RWPE2 (cell line): Measurements from ENCODE around the gene GANC.

Experiments
- ATAC-seq: fragments of 200-7000 bp; cut with Tn5 transposase; 3 replicates; pipeline ENCODE4 v1.9.1; 2021; ENCODE audit warnings: low read depth
- DNase-seq: peaks from one replicate; pipeline ENCODE4 v3.0.0-alpha.2; 2020; ENCODE audit warnings: low spot score
- H3K27ac ChIP-seq: fragments of 450-650 bp; 2 replicates; pipeline ENCODE4 v1.5.1; 2017; ENCODE audit warnings: mild to moderate bottlenecking; ENCODE audit not compliant: poor library complexity, severe bottlenecking
- H3K27me3 ChIP-seq: fragments of 250-450 bp; sonication (Bioruptor Pico); 2 replicates; pipeline ENCODE4 v1.5.1; 2021; ENCODE audit warnings: mild to moderate bottlenecking, moderate library complexity; ENCODE audit not compliant: insufficient read depth, poor library complexity, severe bottlenecking
- H3K36me3 ChIP-seq: fragments of 250-450 bp; sonication (Bioruptor Pico); 2 replicates; pipeline ENCODE4 v1.5.1; 2020; ENCODE audit warnings: low read depth, mild to moderate bottlenecking, moderate library complexity
- H3K4me1 ChIP-seq: fragments of 250-450 bp; sonication (Bioruptor Pico); 2 replicates; pipeline ENCODE4 v1.5.1; 2021; ENCODE audit warnings: mild to moderate bottlenecking, moderate library complexity; ENCODE audit not compliant: insufficient read depth, poor library complexity, severe bottlenecking
- H3K4me3 ChIP-seq: fragments of 250-450 bp; sonication (Bioruptor Pico); 2 replicates; pipeline ENCODE4 v1.5.1; 2021; ENCODE audit warnings: mild to moderate bottlenecking, moderate library complexity; ENCODE audit not compliant: severe bottlenecking
- H3K9me3 ChIP-seq: fragments of 250-450 bp; sonication (Bioruptor Pico); 2 replicates; pipeline ENCODE4 v1.5.1; 2021; ENCODE audit warnings: mild to moderate bottlenecking, moderate library complexity; ENCODE audit not compliant: severe bottlenecking
- TF ChIP-seq, protein P1 (sequence below): fragments of 450-650 bp; IDR thresholded peaks from one replicate; pipeline ENCODE4 v1.5.1; 2017; ENCODE audit warnings: mild to moderate bottlenecking, moderate library complexity; ENCODE audit not compliant: poor library complexity, severe bottlenecking

GANC gene

DNA sequence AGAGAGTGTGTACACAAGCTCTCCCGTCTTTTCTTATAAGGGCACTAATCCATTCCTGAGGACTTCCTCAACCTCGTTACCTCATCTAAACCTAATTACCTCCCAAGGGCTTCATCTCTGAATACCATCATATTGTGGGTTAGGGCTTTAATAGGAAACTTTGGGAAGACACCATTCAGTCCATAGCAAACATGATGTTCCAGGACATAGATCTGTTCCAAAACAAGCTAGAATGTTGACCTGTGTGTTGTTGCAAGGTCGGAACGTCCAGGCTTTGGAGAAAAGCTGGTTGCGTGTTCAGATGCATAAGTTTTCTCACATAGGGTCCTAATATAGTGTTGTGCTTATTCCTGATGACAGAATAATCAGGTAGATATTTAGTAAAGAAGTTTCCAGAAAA lies 9.9 kb downstream of the GANC start:
- H3K9me3 ChIP-seq, result no peaks in the 10 kb centered on the region
- ATAC-seq, result no peak
- no peaks in the 10 kb centered on the region for H3K27me3 ChIP-seq
- H3K4me1 ChIP-seq, result no peaks in the 10 kb centered on the region
- TF ChIP-seq, protein P1, sequence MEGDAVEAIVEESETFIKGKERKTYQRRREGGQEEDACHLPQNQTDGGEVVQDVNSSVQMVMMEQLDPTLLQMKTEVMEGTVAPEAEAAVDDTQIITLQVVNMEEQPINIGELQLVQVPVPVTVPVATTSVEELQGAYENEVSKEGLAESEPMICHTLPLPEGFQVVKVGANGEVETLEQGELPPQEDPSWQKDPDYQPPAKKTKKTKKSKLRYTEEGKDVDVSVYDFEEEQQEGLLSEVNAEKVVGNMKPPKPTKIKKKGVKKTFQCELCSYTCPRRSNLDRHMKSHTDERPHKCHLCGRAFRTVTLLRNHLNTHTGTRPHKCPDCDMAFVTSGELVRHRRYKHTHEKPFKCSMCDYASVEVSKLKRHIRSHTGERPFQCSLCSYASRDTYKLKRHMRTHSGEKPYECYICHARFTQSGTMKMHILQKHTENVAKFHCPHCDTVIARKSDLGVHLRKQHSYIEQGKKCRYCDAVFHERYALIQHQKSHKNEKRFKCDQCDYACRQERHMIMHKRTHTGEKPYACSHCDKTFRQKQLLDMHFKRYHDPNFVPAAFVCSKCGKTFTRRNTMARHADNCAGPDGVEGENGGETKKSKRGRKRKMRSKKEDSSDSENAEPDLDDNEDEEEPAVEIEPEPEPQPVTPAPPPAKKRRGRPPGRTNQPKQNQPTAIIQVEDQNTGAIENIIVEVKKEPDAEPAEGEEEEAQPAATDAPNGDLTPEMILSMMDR, result no peak
- DNase-seq, result no peak
- no peak overlapping the region for H3K27ac ChIP-seq
- peaks cover 46% of the 10 kb centered on the region for H3K36me3 ChIP-seq
- no peak overlapping the region for H3K4me3 ChIP-seq

DNA sequence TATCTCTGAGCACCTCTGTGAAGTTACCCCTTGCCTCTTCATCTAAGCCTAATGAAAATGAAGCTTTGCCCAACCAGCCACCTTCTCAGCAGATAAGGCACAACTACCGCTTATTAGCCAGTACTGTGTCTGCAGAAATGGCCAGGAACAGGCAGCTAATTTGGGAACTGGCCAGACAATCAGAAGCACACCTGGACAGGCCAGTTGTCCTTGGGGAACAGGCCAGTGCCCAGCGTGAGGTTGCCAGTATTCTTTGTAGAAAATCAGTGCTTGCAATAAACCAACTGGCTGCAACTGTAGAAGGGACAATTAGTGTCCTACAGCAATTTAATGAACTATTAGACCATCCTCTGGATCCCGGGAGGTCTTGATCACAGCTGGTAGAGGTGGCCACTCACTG lies 10.7 kb downstream of the GANC start:
- Histone ChIP-seq H3K27ac (no peak overlapping the region), H3K9me3 (no peaks in the 10 kb centered on the region), H3K4me1 (no peaks in the 10 kb centered on the region), H3K36me3 (peaks cover 46% of the 10 kb centered on the region), H3K27me3 (no peaks in the 10 kb centered on the region), H3K4me3 (no peak overlapping the region)
- DNase-seq (no peak), ATAC-seq (no peak)
- TF ChIP-seq, protein P1, result no peak

DNA sequence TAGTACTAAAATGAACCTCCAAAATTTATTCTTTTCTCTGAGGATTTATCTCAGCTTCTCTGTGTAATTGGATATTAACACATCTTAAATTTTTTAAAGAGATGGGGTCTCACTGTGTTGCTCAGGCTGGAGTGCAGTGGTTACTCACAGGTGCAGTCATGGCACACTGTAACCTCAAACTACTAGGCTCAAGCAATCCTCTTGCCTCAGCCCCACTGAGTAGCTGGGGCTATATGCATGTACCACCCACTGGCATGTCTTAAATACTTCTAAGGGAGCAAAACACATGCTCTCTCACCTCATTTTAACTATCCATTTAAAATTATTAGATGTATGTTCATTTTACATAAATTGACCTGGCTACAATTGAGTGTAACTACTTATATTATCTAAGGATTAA lies 11.6 kb downstream of the GANC start:
- H3K9me3 ChIP-seq, result no peaks in the 10 kb centered on the region
- no peak overlapping the region for H3K4me3 ChIP-seq
- no peaks in the 10 kb centered on the region for H3K4me1 ChIP-seq
- ATAC-seq, result no peak
- H3K36me3 ChIP-seq, result peaks cover 40% of the 10 kb centered on the region
- no peaks in the 10 kb centered on the region for H3K27me3 ChIP-seq
- TF ChIP-seq, protein P1, result no peak
- no peak overlapping the region for H3K27ac ChIP-seq
- no peak for DNase-seq

DNA sequence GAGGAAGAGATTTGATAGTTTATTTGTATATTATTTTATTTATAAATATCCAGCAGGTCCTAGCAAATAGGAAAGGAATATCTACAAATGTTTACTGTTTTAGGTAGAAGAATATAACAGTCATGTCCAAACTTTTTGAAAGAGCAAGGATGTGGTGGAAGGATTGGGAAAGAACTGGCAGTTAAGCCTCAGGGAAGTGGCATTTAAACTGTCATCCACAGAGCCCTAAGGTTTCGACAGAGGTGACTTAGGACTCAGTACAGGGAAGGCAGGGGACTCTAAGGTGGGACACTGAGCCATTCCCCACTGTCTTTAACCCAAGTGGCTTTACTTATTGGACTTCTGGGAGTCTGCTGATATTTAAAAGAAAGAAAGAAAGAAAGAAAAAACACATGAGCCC lies 12.0 kb downstream of the GANC start:
- no peak for ATAC-seq
- Histone ChIP-seq H3K36me3 (peaks cover 40% of the 10 kb centered on the region), H3K9me3 (no peaks in the 10 kb centered on the region), H3K27me3 (no peaks in the 10 kb centered on the region), H3K4me1 (no peaks in the 10 kb centered on the region), H3K4me3 (no peak overlapping the region), H3K27ac (no peak overlapping the region)
- no peak for DNase-seq
- TF ChIP-seq, protein P1, result no peak

DNA sequence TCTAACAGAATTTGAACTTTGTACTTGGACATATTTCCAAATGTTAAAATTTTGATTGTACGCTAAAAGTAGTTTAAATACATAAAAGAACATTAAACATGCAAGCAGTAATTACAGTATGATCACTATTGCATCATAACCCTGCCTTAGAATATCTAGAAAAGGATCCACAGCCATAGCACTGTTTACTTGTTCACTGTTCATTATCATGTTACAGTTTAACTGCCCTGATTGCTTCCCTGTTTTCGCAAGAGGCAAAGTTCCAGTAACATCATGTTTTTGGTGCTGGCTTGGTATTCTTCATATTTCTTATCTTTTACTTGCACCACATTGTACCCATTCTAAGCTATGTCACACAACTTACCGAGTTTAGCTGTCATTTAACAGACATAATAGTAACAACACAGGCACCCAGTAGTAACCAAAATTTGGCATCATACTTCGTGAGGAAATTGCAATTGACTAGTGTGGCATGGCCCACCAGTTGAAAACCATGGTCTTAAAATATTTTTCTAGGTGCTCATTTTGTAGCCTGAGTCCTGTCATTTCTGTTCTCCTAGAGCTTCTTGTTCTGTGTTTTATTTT lies 13.5 kb downstream of the GANC start:
- Histone ChIP-seq H3K27me3 (no peaks in the 10 kb centered on the region), H3K36me3 (peaks cover 28% of the 10 kb centered on the region), H3K27ac (no peak overlapping the region), H3K9me3 (no peaks in the 10 kb centered on the region), H3K4me3 (no peak overlapping the region), H3K4me1 (no peaks in the 10 kb centered on the region)
- TF ChIP-seq, protein P1, result no peak
- DNase-seq (no peak), ATAC-seq (no peak)
